ENCODE results near the gene DUS2. TPM values are rescaled to one million over a fixed set of nuclear protein-coding genes. Genes with fewer than 3 reads are reported as not detected.

DUS2 gene
- total RNA-seq, 1 donor from 2014 or later = 13.7 TPM

DNA sequence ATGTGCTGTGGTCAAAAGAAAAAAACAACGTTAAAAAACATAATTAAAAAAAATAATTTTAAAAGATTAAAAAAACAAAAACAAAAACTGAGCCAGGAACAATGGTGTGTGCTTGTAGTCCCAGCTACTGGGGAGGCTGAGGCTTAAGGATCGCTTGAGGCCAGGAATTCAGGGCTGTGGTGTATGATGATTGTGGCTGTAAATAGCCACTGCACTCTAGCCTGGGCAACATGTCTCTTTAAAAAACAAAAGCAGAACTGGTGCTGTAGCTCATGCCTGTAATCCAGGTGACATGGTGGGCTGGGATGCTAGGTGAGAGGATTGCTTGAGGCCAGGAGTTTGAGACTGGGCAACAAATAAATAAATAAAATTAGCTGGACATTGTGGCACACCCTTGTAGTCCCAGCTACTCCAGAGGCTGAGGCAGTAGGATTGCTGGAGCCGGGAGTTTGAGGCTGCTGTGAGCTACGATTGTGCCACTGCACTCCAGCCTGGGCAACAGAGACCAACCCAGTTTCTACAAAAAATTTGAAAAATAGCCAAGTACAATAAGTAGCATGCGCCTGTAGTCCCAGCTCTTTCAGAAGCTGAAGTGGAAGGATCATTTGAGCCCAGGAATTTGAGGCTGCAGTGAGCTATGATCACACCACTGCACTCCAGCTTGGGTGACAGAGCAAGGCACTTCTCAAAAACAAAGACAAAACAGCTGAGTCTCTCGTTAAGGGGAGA lies 105.7 kb downstream of the DUS2 start:
- DNase-seq = peak; percentile 16

Small RNA genes within 50 kb of the gene (small RNA-seq; reads per million reads assigned to genes)
- gene RF00019 (ENCODE audit: low replicate concordance) = not detected
- gene RNU6-359P (ENCODE audit: low replicate concordance) = not detected

Other genes with a start within 250 kb of the DUS2 start
- 10.5 TPM for gene RANBP10, start 216.7 kb upstream of the DUS2 start, total RNA-seq
- gene TSNAXIP1, start 216.4 kb upstream of the DUS2 start, total RNA-seq = 1.1 TPM
- gene THAP11, start 181.0 kb upstream of the DUS2 start, total RNA-seq = 50.7 TPM
- gene NUTF2, start 176.4 kb upstream of the DUS2 start, total RNA-seq = 124 TPM
- gene CENPT, start 175.6 kb upstream of the DUS2 start, total RNA-seq = 20.8 TPM
- gene EDC4, start 150.2 kb upstream of the DUS2 start, total RNA-seq = 67.6 TPM
- gene NRN1L, start 138.4 kb upstream of the DUS2 start, total RNA-seq = not detected
- gene PSKH1, start 130.0 kb upstream of the DUS2 start, total RNA-seq = 18.9 TPM
- gene CTRL, start 91.4 kb upstream of the DUS2 start, total RNA-seq = 0.51 TPM
- gene PSMB10, start 86.4 kb upstream of the DUS2 start, total RNA-seq = 50.2 TPM
- gene LCAT, start 79.2 kb upstream of the DUS2 start, total RNA-seq = 7.3 TPM
- gene SLC12A4, start 54.6 kb upstream of the DUS2 start, total RNA-seq = 70.4 TPM
- not detected for gene DPEP3, start 42.8 kb upstream of the DUS2 start, total RNA-seq
- gene DPEP2, start 23.8 kb upstream of the DUS2 start, total RNA-seq = 12.1 TPM
- gene DPEP2NB, start 7.4 kb upstream of the DUS2 start, total RNA-seq = not detected
- gene DDX28, start 52 bp upstream of the DUS2 start, total RNA-seq = 9.7 TPM
- gene NFATC3, start 62.1 kb downstream of the DUS2 start, total RNA-seq = 30.9 TPM
- 8.7 TPM for gene ESRP2, start 212.8 kb downstream of the DUS2 start, total RNA-seq
- gene PLA2G15, start 222.1 kb downstream of the DUS2 start, total RNA-seq = 31.2 TPM
- 10.8 TPM for gene SLC7A6, start 241.2 kb downstream of the DUS2 start, total RNA-seq